Measurements from ENCODE around the gene TFAP2C. TPM values are rescaled to one million over a fixed set of nuclear protein-coding genes. Genes with fewer than 3 reads are reported as not detected.

Gene TFAP2C
- total RNA-seq, 2 donors from 2014 or later, result 0.31 to 1.8 TPM

GRCh38 chr20:56636716-56637115 is 7.6 kb downstream of the TFAP2C start:
- H3K4me3 Mint-ChIP-seq, result no peak overlapping the region
- H3K27me3 Mint-ChIP-seq (ENCODE audit: insufficient read depth), result peaks cover 60% of the 10 kb centered on the region
- no peak for TF ChIP-seq CTCF (conservative IDR thresholded peaks at IDR 0.05)
- H3K9me3 ChIP-seq (ENCODE audit: control insufficient read depth, low read length), result no peaks in the 10 kb centered on the region
- H3K9ac ChIP-seq (ENCODE audit: extremely low read depth, low read length, poor library complexity, severe bottlenecking), result no peak overlapping the region
- H3K27ac ChIP-seq (ENCODE audit: low read depth, low read length), result no peak overlapping the region
- H3K27me3 ChIP-seq (ENCODE audit: control insufficient read depth, insufficient read depth, low read length, poor library complexity, severe bottlenecking), result peaks cover 39% of the 10 kb centered on the region
- peaks cover 63% of the 10 kb centered on the region for H3K4me1 Mint-ChIP-seq
- DNase-seq, result no peak
- WGBS, 2 experiments (ENCODE audit: insufficient coverage in 1 of 2, insufficient read length in 1 of 2), result 44 to 56% methylated on average over 2 to 3 of the region's 3 CpGs
- no peak overlapping the region for H3K27ac Mint-ChIP-seq
- peaks cover 13% of the 10 kb centered on the region for H3K4me1 ChIP-seq (ENCODE audit: control insufficient read depth, insufficient read depth, low read length)
- peak overlapping the region; percentile 6 for H3K4me3 ChIP-seq (ENCODE audit: low read length)
- H3K36me3 Mint-ChIP-seq (ENCODE audit: low read depth), result no peaks in the 10 kb centered on the region
- H3K9me3 Mint-ChIP-seq, result no peaks in the 10 kb centered on the region
- no peaks in the 10 kb centered on the region for H3K36me3 ChIP-seq (ENCODE audit: control insufficient read depth, insufficient read depth, low read length)

- Histone ChIP-seq H3K36me3 (ENCODE audit: control insufficient read depth, insufficient read depth, low read length) (no peaks in the 10 kb centered on the region), H3K27ac (ENCODE audit: low read depth, low read length) (no peak overlapping the region), H3K9ac (ENCODE audit: extremely low read depth, low read length, poor library complexity, severe bottlenecking) (no peak overlapping the region), H3K4me1 (ENCODE audit: control insufficient read depth, insufficient read depth, low read length) (peaks cover 13% of the 10 kb centered on the region), H3K4me3 (ENCODE audit: low read length) (peak overlapping the region; percentile 6), H3K27me3 (ENCODE audit: control insufficient read depth, insufficient read depth, low read length, poor library complexity, severe bottlenecking) (peaks cover 31% of the 10 kb centered on the region), H3K9me3 (ENCODE audit: control insufficient read depth, low read length) (no peaks in the 10 kb centered on the region)
- DNase-seq, result no peak
- no peaks in the 10 kb centered on the region for H3K9me3 Mint-ChIP-seq
- peaks cover 55% of the 10 kb centered on the region for H3K4me1 Mint-ChIP-seq
- 89 to 90% methylated on average over 10 of the region's 10 CpGs for WGBS, 2 experiments (ENCODE audit: insufficient coverage in 1 of 2, insufficient read length in 1 of 2)
- no peak for TF ChIP-seq CTCF (conservative IDR thresholded peaks at IDR 0.05)
- H3K36me3 Mint-ChIP-seq (ENCODE audit: low read depth), result no peaks in the 10 kb centered on the region
- H3K27ac Mint-ChIP-seq, result no peak overlapping the region
- H3K4me3 Mint-ChIP-seq, result no peak overlapping the region
- peaks cover 54% of the 10 kb centered on the region for H3K27me3 Mint-ChIP-seq (ENCODE audit: insufficient read depth)
These were observed 8.5 kb downstream of the TFAP2C start for GRCh38 chr20:56637576-56637975.

DNA sequence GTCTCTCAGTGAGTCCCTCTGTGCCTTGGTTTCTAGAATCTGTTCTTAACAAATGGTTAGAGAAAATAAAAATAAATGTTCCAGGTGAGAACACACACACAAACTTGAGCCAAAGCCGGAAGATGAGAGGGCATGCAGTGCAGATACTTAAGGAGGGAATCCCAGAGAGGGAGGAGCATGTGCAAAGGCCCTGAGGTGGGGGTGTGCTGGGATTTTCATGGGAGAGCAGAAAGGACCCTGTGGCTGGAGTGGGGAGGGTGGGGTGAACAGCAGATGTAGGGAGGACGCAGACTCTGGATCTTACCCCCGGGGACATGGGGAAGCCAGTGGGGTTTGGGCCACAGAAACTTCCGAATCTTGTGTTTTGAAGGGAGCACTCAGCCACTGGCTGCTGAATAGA is 17.5 kb downstream of the TFAP2C start:
- Histone ChIP-seq H3K4me1 (ENCODE audit: control insufficient read depth, insufficient read depth, low read length) (no peaks in the 10 kb centered on the region), H3K4me3 (ENCODE audit: low read length) (no peak overlapping the region), H3K9ac (ENCODE audit: extremely low read depth, low read length, poor library complexity, severe bottlenecking) (no peak overlapping the region), H3K27ac (ENCODE audit: low read depth, low read length) (no peak overlapping the region), H3K36me3 (ENCODE audit: control insufficient read depth, insufficient read depth, low read length) (no peaks in the 10 kb centered on the region), H3K9me3 (ENCODE audit: control insufficient read depth, low read length) (no peaks in the 10 kb centered on the region), H3K27me3 (ENCODE audit: control insufficient read depth, insufficient read depth, low read length, poor library complexity, severe bottlenecking) (no peaks in the 10 kb centered on the region)
- WGBS, 2 experiments (ENCODE audit: insufficient coverage in 1 of 2, insufficient read length in 1 of 2), result 89 to 95% methylated on average over 2 to 4 of the region's 4 CpGs
- Mint-ChIP-seq H3K9me3 (no peaks in the 10 kb centered on the region), H3K4me3 (no peak overlapping the region), H3K27ac (no peak overlapping the region), H3K36me3 (ENCODE audit: low read depth) (no peaks in the 10 kb centered on the region), H3K4me1 (no peaks in the 10 kb centered on the region), H3K27me3 (ENCODE audit: insufficient read depth) (peaks cover 11% of the 10 kb centered on the region)
- no peak for DNase-seq
- TF ChIP-seq CTCF (conservative IDR thresholded peaks at IDR 0.05), result no peak

All from endodermal cell (in vitro differentiated cells).